GF-D8 (cell line): Measurements from ENCODE around the gene SH3PXD2B.
"Not testable (repeated sequence)": the region's sequence is repeated elsewhere in the genome, so short reads cannot be mapped to it uniquely, and the experiment has no call there.

Source experiments
- DNase-seq: peaks from one replicate; lab custom pipeline; 2025; lab: John Stamatoyannopoulos, UW

The SH3PXD2B gene

DNA sequence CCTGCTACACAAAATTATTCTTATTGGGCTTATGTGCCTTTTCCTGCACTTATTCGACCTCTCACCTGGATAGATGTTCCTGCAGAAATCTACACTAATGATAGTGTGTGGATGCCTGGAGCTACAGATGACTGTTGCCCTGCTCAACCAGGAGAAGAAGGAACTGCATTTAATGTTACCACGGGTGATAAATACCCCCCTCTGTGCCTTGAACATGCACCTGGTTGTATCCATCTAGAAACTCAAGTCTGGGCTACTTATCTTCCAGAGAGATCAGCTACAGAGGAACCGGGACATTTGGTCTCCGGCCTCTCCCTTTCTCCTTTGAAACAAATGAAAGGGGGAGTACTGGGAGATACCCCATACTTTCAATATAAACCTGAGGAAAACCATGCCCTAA, 54.5 kb downstream of the SH3PXD2B start:
- no peak for DNase-seq

DNA sequence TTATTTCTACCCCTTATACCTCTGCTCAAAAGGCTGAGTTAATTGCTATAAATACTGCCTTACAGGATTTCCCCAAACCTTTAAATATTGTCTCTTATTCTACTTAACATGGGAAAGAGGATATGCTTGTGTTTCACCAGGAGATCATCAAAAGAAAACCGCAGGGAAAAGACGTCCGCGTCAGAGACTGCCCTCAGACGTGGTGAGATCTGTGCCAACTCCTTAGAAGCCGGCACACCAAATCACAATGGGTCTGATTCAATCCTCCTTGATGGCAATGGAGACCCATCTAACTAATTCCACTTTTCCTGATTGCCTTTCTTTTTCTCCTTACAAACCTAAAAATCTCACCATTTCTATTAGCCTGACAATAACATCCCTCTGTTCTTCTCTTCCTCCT, 55.0 kb downstream of the SH3PXD2B start:
- DNase-seq = no peak

DNA sequence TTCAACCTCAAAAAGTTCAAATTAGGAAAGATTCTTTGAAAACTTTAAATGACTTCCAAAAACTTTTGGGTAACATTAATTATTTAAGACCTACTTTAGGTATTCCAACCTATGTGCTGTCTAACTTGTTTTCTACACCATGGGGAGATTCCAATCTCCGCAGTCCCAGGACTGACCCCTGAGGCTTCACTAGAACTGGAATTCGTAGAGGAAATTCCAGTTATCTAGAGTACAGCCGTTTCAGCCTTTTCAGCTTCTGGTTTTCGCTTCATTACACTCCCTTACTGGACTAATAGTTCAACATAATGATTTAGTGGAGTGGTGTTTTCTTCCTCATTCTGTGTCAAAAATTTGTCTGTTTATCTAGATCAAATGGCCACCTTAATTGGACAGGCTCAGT, 55.7 kb downstream of the SH3PXD2B start:
- DNase-seq = not testable (repeated sequence)

DNA sequence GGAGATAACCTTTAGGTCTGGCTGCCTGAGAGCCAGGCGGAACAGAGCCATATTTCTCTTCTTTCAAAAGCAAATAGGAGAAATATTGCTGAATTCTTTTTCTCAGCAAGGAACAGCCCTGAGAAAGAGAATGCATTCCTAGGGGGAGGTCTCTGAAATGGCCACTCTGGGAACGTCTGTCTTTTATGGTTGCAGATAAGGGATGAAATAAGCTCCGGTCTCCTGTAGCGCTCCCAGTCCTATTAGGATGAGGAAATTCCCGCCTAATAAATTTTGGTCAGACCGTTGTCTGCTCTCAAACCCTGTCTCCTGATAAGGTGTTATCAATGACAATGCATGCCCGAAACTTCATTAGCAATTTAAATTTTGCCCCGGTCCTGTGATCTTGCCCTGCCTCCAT, 57.3 kb downstream of the SH3PXD2B start:
- DNase-seq = not testable (repeated sequence)

DNA sequence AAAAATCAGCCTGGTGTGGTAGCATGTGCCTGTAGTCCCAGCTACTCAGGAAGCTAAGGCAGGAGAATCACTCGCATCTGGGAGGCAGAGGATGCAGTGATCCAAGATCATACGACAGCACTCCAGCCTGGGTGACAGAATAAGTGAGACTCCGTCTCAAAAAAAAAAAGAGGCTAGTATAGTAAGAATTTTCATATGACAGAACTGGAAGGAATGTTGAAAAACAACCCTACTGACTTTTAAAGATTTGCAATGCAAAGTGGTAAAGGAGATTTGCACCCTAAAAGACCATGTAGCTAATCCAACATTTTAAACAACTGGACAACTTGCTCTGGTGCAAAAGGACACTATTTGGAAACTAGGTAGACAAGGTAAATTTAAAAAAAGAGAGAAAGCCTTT, 58.1 kb downstream of the SH3PXD2B start:
- DNase-seq = no peak

DNA sequence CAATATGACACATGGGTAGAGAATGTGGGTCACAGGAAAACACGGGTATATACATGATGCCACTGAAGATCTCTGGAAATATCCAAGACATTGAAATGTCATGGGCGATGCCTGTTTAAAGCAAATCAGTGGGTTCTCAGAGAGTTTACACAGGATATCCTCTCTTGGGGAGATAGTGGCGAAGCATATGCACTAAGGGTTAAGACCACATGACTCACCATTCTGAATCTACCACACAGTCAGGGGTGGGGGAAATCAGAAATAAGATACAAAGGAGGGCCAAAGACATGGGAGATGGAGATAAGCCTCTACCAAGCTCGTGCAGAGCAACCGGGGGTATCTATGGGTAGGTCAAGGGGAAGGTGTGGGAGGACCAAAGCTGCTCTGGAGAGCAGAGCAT, 58.8 kb downstream of the SH3PXD2B start:
- no peak for DNase-seq

DNA sequence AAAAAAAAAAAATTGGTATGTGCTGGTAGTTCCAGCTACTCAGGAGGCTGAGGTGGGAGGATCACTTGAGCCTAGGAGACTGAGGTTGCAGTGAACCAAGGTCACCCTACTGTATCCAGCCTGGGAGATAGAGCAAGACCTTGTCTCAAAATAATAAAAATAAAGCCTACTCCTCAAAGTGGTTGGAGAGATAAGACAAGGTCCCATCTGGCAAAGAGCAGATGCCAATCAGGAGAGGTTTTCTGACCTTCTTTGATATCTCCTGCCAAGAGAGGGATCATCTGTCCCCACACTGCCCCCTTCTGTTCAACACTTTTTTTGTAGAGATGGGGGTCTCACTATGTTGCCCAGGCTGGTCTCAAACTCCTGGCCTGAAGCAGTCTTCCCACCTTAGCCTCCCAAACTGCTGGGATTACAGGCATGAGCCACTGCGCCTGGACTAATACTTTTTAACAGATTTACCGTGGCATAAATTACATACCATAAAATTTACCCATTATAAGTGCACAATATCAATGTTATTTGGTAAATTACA, 64.7 kb downstream of the SH3PXD2B start:
- DNase-seq = no peak

DNA sequence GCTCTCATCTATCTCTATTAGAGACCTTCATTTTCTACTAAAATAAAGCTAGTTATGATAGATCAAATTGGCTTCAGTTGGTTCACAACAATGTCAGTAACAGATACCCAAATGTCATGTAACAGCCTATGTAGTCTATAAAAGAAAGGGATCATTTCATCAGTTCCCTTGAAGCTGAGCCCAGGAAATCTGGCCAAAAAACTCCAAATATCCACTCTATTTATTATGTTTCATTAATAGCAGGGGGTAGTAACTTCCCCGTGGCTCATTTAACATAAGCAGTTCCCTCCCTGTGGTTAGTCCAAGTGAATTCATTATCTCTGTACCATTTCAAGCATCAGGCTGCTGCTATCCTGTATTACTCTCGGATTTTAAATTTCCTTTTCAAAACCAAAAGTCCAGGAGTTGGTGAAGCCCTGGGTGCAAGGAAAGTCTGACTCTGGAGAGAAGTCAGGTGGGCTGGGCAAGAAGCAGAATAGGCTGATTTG, 66.0 kb downstream of the SH3PXD2B start:
- no peak for DNase-seq

DNA sequence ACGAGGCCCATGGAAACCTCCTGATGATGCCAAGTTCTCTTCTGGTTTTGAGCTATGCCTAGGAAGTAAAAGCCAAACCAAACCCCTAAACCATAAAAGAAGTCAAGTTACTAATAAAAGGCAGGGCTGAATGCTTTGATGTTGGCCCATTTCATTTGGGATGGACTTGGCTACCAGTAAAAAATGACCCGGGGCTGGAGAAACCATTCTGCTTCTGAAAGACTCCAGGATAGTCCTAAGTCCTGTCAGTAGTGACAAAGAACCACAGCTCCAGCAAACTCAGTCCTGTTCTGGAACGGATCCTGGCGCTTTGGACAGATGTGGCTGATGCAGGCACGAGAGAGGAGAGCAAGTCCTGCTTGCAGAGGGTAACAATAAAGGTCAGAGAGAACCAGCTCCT, 68.6 kb downstream of the SH3PXD2B start:
- no peak for DNase-seq

DNA sequence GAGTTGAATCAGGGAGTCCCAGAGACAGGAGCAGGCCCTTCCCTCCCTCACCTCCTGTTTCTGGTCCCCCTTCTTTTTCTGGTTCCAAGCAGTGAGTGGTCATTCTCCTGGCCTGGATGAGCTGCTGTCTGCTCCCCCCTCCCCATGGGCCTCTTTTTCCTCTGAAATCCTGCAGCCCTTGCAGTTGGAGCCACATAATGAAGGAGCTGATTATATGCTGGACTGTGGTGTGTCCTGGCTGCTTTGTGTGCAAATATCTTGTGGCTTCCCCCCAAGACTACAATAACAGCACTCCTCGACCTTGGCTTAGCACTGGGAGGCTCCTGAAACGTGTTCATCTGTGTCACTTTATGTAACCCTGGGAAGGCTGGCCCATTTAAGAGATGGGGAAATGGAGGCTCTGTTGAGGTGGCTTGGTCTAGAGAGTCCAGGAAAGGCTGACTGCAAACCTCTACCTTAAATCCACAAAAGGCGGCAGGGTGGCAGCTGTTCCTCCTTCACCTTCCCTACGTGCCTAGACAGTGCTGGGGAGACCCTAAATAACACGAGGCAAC, 69.2 kb downstream of the SH3PXD2B start:
- no peak for DNase-seq

DNA sequence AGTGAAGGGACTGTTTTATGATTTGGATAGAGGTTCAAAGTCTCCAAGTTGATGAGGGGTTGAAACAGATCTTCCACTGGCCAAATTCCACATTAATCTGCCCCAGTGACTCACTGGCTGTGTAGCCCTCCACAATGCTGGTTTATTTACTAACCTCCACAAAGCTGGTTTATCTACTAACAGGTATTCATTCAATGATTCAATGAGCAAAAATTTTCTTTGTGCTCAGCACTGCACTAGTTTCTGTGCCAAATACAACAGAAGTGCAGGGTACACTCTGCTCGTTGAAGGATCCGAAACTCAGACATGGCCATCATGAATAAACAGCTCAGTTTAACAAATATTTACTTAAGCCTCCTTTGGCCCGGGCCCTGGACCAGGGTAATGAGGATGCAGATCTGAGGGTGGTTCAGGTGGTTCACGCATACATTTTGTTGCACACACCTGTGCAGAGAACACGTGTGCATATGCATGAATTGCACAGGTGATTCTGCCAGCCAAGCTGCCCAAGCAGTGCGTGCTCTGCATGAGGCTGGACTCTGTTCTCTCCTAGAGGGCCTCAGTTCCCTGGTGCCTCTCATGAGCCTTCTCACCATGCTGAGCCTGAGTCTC, 71.0 kb downstream of the SH3PXD2B start:
- DNase-seq = no peak

DNA sequence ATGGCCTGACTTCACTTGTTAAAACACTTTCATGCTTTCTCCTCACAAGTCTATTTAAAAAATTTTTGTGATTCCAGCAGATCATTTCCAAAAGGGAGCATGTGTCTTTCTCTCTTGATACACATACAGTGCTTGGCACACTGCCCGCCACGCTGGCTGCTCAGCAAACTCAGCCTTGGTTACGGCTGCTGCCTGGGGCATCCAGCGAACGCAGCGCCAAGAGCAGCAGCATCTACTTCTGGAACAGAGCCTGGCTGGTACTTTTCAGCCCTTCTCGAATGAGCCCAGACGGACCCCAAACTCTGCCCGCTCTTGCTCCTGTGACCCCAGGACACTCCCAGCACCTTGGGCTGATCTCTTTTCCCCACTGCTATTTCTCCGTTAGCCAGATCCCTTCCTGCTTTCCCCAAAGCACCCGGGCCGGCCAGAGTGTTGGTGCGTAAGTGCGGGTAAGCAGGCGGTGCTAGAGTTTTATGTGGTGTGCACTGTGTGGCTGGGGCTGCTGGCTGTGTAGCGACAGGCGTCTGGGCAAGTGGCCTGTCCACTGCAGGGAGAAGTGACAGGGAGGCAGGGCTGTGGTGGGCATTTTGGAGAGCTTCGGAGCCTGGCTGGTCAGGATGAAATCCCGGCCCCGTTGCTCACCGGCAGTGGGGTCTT, 73.2 kb downstream of the SH3PXD2B start:
- no peak for DNase-seq

DNA sequence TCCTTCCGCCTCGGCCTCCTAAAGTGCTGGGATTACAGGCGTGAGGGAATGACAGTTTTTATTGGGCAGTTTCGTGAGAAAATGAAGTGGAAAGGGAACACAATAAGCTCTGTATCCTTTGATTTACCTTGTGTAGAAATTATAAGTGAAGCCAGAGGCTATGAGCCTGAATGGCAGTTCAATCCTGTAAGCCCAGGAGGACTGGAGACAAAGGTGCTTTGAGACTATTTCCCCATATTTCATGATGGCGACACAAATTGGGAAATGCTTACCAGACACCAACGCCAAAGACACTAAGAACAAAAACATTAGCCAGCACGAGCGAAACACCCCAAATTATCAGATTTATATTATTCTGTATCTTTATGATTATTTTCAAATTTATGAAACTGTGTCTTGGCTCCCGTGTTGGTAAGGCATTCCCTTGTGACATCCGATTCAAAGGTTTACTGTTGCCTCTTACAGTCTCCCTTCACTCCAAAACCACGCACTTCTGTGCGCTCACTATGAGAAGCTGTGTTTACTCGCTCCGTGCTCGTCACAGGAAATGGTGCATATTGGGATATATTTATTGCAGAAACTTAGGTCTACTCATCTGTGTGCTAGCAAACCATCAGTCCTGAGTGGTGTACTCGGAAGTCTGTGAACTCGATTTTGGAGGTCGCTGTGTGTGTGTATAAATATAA, 73.9 kb downstream of the SH3PXD2B start:
- DNase-seq = no peak

DNA sequence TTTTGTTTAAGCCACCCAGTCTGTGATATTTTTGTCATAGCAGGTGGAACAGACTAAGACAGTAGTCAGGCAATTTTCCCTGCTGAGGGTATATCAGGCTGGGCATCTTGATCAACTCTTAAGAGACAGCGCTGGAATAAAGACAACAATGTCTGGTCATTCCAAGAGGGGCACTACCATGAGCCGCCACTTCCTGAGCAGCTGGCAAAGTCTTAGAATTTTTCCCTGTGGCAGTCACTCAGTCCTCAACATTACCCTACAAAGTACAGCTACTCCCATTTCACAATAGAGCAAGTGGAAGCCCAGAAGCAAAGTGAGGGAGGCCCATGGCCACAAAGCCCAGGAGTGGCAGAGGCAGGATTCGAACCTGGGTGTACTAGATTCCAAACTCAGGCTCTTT, 74.8 kb downstream of the SH3PXD2B start:
- no peak for DNase-seq

DNA sequence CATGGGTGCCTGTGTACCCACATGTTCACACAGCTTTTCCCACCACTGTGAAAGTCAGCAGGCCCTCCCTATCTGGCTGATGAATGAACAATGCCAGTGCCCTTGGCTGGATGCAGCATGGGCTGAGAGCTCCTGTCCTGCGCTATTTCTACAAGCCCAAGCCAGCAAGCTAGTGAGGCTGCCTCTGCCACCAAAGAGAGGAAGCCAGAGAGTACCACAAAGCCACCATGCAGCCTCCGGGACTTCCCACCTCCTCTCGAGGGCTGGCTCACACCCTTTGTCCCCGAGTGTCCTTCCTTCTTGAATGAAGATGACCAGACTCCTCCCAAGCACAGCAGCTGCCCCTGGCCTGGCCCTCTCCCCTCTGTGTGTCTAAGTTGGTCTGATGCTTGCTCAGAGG, 76.5 kb downstream of the SH3PXD2B start:
- no peak for DNase-seq

DNA sequence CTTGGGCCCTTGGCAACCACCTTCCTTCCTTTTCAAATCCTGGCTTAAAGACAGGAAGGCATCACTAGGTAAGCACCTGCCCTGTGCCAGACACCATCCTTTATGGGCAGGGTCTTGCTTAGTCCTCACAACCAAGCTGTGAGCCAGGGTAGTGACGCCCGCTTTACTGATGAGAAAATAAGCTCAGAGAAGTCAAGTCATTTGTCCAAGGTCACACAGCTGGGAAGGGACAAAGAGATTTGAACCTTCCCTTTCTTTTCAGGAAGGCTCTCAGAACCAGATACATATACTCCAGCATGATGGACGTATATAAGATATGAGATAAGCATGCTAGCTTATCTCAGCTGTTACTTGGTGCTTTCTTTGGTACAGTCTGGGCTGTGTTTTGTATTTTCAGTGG, 76.9 kb downstream of the SH3PXD2B start:
- no peak for DNase-seq

DNA sequence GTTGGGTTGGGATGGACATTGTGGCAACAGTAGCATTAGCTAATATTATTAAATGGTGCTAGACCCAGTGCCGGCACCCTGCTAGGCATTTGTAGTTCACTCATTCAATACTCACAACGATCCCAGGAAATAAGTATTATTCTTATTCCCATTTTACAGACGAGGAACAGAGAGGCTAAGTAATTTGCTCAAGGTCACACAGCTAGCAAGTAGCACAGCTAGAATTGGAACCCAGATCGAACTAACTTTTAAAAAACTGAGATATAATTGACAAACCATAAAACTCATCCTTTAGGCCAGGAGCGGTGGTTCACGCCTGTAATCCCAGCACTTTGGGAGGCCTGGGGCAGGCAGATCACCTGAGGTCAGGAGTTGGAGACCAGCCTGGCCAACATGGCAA, 79.5 kb downstream of the SH3PXD2B start:
- DNase-seq = no peak

DNA sequence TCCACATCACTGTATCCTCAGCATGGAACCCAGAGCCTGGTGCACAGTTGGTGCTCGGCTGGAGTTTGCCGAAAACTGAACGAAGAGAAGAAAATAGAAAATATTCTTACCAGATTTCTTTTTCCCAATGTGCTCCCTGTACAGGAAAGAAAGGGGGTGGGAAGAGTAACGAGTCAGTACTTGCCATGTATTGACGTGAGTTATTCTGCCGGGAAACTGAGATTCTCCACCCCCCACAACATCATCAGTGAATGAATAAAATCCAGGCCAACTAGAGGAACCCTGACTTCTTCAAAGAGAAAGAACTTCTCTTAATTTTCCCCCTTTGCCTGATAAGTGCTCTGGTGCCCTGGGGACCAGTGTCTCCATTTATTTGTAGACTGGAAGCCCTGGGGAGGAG, 80.6 kb downstream of the SH3PXD2B start:
- DNase-seq = no peak

DNA sequence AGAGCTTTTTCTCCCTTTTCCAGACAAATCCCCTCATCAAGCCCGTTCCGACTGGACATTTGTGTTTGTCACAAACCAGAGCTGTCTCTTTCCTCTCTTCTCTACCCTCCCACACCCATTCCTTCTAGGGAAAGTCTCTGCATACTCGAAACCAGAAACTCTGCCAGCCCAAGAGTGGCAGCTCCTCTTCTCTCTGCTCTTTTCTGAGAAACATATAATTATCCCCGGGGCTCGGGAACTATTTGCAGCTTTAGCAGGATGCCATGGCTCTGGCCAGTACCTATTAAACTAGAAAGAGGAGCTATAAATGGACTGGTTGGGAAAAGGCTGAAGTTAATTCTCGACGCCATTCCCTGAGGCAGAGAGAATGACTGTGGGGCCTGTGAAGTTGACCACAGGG, 82.6 kb downstream of the SH3PXD2B start:
- no peak for DNase-seq

DNA sequence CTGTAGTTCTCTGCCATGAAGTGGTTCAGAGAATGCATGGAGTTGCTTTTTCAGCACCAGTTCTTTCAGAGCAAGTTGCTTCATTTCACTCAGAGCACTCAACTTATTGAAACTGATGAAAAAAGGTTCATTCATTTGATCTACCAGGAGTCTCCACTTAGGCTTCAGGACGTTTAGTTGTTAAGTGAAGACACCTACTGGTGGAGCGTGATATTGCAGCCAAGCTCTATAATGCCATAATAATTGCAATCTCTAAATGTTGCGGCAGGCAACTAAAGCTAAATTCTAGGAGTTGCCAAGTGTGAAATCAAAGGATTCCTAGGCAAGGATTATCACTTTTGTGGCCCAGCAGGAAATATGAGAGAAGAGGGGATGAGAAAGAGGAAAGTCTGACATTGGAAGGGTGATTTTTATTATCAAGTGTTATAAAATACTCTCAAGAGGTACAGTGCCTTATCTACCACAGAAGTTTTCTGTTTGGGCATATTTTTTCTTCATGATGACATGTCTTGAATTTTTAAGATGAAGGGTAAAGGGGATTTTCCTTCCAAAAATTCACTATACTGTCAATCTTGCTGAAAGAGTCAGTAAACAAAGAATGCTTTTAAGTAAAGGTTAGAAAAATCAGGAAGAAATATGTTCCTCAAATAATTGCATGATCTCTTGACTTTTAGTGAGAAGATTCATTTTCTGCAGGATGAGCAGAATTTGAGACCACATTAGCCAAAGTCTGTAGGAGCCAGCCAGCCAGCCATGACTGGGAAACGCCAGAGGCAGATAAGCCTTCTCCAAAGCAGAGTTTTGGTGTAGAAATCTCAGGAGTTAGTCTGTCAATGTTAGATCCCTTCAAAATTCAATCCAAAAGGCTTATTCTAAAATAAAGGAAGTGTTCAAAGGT, 83.4 kb downstream of the SH3PXD2B start:
- no peak for DNase-seq

DNA sequence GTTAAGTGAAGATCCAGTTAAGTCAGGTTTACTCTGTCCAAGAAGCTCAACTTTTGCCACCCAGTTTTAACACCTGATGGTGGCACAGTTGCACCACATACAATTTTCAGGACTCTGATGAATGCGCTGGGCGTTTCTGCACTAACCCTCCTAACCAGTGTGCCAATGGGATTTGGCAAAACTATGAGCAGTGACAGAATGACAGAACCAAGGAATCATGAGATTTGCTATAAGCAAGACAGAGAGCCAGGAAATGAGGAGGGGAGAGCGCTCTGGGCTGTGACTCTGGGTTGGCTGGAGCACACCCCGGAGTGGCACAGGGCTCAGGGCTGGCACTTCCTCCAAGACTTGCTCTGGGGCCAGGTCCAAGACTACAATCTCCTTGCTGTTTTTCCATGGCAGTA, 84.1 kb downstream of the SH3PXD2B start:
- DNase-seq = no peak

DNA sequence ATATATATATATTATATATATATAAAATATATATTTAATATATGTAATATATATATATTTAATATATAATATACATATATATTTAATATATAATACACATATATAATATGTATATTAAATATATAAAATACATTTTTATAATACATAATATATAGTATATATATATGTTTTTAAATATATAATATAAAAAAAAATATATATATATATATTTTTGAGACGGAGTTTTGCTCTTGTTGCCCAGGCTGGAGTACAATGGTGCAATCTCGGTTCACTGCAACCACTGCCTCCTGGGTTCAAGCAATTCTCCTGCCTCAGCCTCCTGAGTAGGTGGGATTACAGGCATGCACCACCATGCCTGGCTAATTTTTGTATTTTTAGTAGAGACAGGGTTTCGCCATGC, 85.6 kb downstream of the SH3PXD2B start:
- DNase-seq = not testable (repeated sequence)
